GM12872 (cell line): Measurements from ENCODE around the gene VCAM1.

Source experiments
- CTCF ChIP-seq: IDR thresholded peaks from 3 replicates; pipeline ENCODE4 v1.5.1; 2011; ENCODE audit warnings: low read depth, mild to moderate bottlenecking, low read length, moderate library complexity; ENCODE audit not compliant: insufficient read depth

VCAM1 gene

GRCh38 chr1:100762461-100762860 is 42.9 kb downstream of the VCAM1 start:
- TF ChIP-seq CTCF, result no peak

GRCh38 chr1:100767176-100767890 is 47.8 kb downstream of the VCAM1 start:
- no peak for TF ChIP-seq CTCF

GRCh38 chr1:100769323-100769722 is 49.8 kb downstream of the VCAM1 start:
- no peak for TF ChIP-seq CTCF

- TF ChIP-seq CTCF, result no peak
Observed at GRCh38 chr1:100769906-100770646, 50.5 kb downstream of the VCAM1 start.

GRCh38 chr1:100773444-100773843 is 53.9 kb downstream of the VCAM1 start:
- TF ChIP-seq CTCF, result no peak

GRCh38 chr1:100774370-100774769 is 54.8 kb downstream of the VCAM1 start:
- TF ChIP-seq CTCF, result no peak

- TF ChIP-seq CTCF, result no peak
Observed at GRCh38 chr1:100775483-100775882, 55.9 kb downstream of the VCAM1 start.
